Dedifferentiated amniotic fluid mesenchymal stem cell (primary cell): ENCODE measurements around the gene ABHD1.
"Not testable (repeated sequence)": the region's sequence is repeated elsewhere in the genome, so short reads cannot be mapped to it uniquely, and the experiment has no call there.

Experiments used
- DNase-seq: peaks from one replicate; pipeline ENCODE4 v3.0.0-alpha.2; 2016; ENCODE audit errors: extremely low spot score

Gene ABHD1

GRCh38 chr2:27109083-27109482, 14.5 kb upstream of the ABHD1 start:
- DNase-seq: no peak

- DNase-seq: not testable (repeated sequence)
Observed at GRCh38 chr2:27110603-27111352, 12.8 kb upstream of the ABHD1 start.

- DNase-seq: not testable (repeated sequence)
Observed at GRCh38 chr2:27111392-27112078, 12.1 kb upstream of the ABHD1 start.

- no peak for DNase-seq
Observed at GRCh38 chr2:27115519-27115918, 8.1 kb upstream of the ABHD1 start.

GRCh38 chr2:27117995-27118524, 5.6 kb upstream of the ABHD1 start:
- DNase-seq: no peak

- no peak for DNase-seq
Observed at GRCh38 chr2:27118525-27119329, 4.9 kb upstream of the ABHD1 start, which contains the start of gene CGREF1. TSS of gene CGREF1 (minus strand) at chr2:27119128. CDS start at chr2:27104366, 14,762 bp downstream.

- not testable (repeated sequence) for DNase-seq
Observed at GRCh38 chr2:27119330-27119670, 4.3 kb upstream of the ABHD1 start.

- DNase-seq: no peak
Observed at GRCh38 chr2:27121906-27122305, 1.7 kb upstream of the ABHD1 start.

- no peak for DNase-seq
Observed at GRCh38 chr2:27122791-27123190, 824 bp upstream of the ABHD1 start.

GRCh38 chr2:27125104-27125503, 1.5 kb downstream of the ABHD1 start:
- DNase-seq: no peak

GRCh38 chr2:27126252-27126710, 2.7 kb downstream of the ABHD1 start:
- DNase-seq: no peak

GRCh38 chr2:27127883-27128667, 4.5 kb downstream of the ABHD1 start:
- DNase-seq: no peak

GRCh38 chr2:27128668-27129571, 5.3 kb downstream of the ABHD1 start:
- no peak for DNase-seq

GRCh38 chr2:27130396-27130795, 6.8 kb downstream of the ABHD1 start:
- DNase-seq: no peak

- no peak for DNase-seq
Observed at GRCh38 chr2:27131429-27131828, 7.8 kb downstream of the ABHD1 start.

- DNase-seq: no peak
Observed at GRCh38 chr2:27133195-27133875, 9.7 kb downstream of the ABHD1 start.

GRCh38 chr2:27133905-27134780, 10.5 kb downstream of the ABHD1 start, which contains the start of gene PREB:
TSS of gene PREB (minus strand) at chr2:27134636. CDS start at chr2:27134421, 215 bp downstream.
- peak; percentile 91 for DNase-seq

GRCh38 chr2:27134781-27135477, 11.3 kb downstream of the ABHD1 start:
- DNase-seq: no peak
